NCI-H1436 (cell line): ENCODE results near the gene CMSS1.
"Not testable (repeated sequence)": the region's sequence is repeated elsewhere in the genome, so short reads cannot be mapped to it uniquely, and the experiment has no call there.

Experiments
- DNase-seq: peaks from one replicate; lab custom pipeline; 2025; lab: John Stamatoyannopoulos, UW

The CMSS1 gene

GRCh38 chr3:100227511-100227921, 409.9 kb downstream of the CMSS1 start:
- DNase-seq: no peak

- DNase-seq: no peak
Measured at GRCh38 chr3:100228247-100228646, 410.6 kb downstream of the CMSS1 start.

GRCh38 chr3:100229188-100229587, 411.5 kb downstream of the CMSS1 start:
- DNase-seq: not testable (repeated sequence)

- no peak for DNase-seq
Measured at GRCh38 chr3:100230710-100231109, 413.0 kb downstream of the CMSS1 start.
